Uterus (tissue), 4 donors: ENCODE measurements around the gene EPB41L1. TPM values are rescaled to one million over a fixed set of nuclear protein-coding genes. Genes with fewer than 3 reads are reported as not detected.

Experiments
- DNase-seq, 2 donors: peaks; one replicate each; pipeline ENCODE4 v3.0.0-alpha.2; 2019 to 2020
- H3K27ac ChIP-seq, 2 donors: fragments of 200-600 bp; sonication (generic); 1 replicate in 1 of 2; 2 replicates in 1 of 2; pipeline ENCODE4 v1.5.1; 2016 to 2018
- H3K27me3 ChIP-seq, 2 donors: fragments of 200-600 bp; sonication (generic); one replicate each; pipeline ENCODE4 v1.5.1; 2018 to 2019; ENCODE audit warnings: control low read depth in 1 of 2
- H3K36me3 ChIP-seq, 2 donors: fragments of 200-600 bp; sonication (generic); one replicate each; pipeline ENCODE4 v1.5.1; 2019; ENCODE audit warnings: control low read depth in 1 of 2
- H3K4me1 ChIP-seq, 2 donors: fragments of 200-600 bp; sonication (generic); one replicate each; pipeline ENCODE4 v1.5.1; 2018 to 2019; ENCODE audit warnings: control low read depth in 1 of 2
- H3K4me3 ChIP-seq, 2 donors: fragments of 200-600 bp; sonication (generic); 1 replicate in 1 of 2; 2 replicates in 1 of 2; pipeline ENCODE4 v1.5.1; 2018 to 2019; ENCODE audit warnings: mild to moderate bottlenecking in 1 of 2
- H3K9me3 ChIP-seq, 2 donors: fragments of 200-600 bp; sonication (generic); one replicate each; pipeline ENCODE4 v1.5.1; 2019; ENCODE audit warnings: control low read depth in 1 of 2
- POLR2A ChIP-seq, 2 donors: fragments of 450-650 bp; IDR thresholded peaks; one replicate each; pipeline ENCODE4 v1.6.1; 2016; ENCODE audit warnings: antibody characterized with exemption in 2 of 2, mild to moderate bottlenecking in 1 of 2, moderate library complexity in 1 of 2
- intact Hi-C: fragments of 100-400 bp; cut with DNase I; formaldehyde crosslinking; loops from one replicate; pipeline ENCODE4 v1.15.1; 2023; ENCODE audit warnings: low total_unique reads
- total RNA-seq, 4 donors: library from RNA; depleted of rRNA in 3 of 4; stranded (reverse); fragments of >200 nt in 3 of 4; gene quantifications; one replicate each; pipeline versions ENCODE4 v1.1.0 to v1.2.4, GENCODE V29; 2014 to 2023
- TF ChIP-seq, protein P1 (sequence below), 4 experiments: fragments of 200-600 bp in 2 of 4; fragments of 450-650 bp in 2 of 4; sonication (generic) in 2 of 4; IDR thresholded peaks; one replicate each; pipeline ENCODE4 v1.5.1; 2016 to 2019; ENCODE audit warnings: antibody characterized with exemption in 4 of 4, mild to moderate bottlenecking in 2 of 4, moderate library complexity in 1 of 4
- donor health status: DM: yes; HTN: yes; CAD: no.

Gene EPB41L1
- total RNA-seq, 4 donors from 2014 or later: 4.9 to 69.2 (median 33.2) TPM

DNA sequence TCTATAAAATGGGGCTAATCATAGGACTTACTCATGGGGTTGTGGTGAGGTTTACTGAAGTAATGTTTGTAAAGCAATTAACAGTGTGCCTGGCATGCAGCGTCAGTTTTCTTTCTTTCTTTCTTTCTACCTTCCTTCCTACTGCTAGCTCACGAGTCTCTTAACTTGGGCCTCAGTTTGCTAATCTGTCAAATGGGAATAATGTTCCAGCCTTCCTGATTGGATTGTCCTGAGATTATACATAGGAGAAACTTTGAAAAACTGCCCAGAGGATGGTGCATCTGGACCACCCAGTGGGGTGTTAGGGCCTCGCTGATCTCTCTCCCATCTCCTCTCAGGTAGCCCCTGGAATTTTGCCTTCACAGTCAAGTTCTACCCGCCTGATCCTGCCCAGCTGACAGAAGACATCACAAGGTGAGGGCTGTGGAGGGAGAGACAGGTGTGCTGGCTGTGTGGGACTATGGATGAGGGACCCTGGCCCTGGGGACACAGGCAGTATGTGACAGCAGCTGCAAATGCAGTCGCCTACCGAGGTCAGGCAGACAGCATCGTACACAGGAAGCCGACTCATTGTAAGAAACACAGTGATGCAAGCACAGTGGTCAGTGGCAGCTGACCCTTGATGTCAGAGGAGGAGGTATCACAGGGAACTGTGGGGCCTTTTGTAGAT, 27.5 kb downstream of the EPB41L1 start:
- no peak overlapping the region for H3K4me3 ChIP-seq
- H3K36me3 ChIP-seq: no peaks in the 10 kb centered on the region
- no peaks in the 10 kb centered on the region for H3K9me3 ChIP-seq
- H3K4me1 ChIP-seq: no peaks in the 10 kb centered on the region
- DNase-seq: no peak
- intact Hi-C loops: no loop called here
- H3K27ac ChIP-seq: no peak overlapping the region
- no peak for TF ChIP-seq POLR2A (IDR thresholded peaks at IDR 0.05)
- TF ChIP-seq, protein P1, sequence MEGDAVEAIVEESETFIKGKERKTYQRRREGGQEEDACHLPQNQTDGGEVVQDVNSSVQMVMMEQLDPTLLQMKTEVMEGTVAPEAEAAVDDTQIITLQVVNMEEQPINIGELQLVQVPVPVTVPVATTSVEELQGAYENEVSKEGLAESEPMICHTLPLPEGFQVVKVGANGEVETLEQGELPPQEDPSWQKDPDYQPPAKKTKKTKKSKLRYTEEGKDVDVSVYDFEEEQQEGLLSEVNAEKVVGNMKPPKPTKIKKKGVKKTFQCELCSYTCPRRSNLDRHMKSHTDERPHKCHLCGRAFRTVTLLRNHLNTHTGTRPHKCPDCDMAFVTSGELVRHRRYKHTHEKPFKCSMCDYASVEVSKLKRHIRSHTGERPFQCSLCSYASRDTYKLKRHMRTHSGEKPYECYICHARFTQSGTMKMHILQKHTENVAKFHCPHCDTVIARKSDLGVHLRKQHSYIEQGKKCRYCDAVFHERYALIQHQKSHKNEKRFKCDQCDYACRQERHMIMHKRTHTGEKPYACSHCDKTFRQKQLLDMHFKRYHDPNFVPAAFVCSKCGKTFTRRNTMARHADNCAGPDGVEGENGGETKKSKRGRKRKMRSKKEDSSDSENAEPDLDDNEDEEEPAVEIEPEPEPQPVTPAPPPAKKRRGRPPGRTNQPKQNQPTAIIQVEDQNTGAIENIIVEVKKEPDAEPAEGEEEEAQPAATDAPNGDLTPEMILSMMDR (IDR thresholded peaks at IDR 0.05): no peak
- no peaks in the 10 kb centered on the region for H3K27me3 ChIP-seq

DNA sequence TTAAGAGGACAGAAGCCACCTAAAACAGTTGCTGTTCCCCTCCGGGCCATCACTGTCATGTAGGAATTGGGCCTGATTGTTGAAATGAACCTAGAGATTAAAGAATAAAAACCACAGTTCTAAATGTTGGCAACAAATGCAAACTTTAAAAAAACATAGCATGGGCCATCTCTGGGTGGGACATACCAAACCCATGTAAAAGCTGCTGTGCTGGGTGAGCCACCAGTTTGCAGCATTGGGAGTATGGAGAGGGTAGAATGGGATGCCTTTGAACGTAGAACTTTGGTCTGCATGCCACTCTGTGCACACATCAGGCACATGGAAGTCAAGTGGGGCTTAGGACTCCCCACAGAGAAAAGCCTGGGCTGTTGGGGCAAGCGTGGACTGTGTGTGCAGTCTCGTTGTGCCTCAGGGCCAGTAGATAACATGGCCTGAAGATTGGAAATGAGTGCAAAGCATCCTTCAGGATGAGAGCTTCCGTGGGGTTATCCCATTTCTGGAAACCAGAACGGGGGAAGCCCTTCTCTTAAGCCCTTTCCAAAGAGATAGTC, 28.1 kb downstream of the EPB41L1 start:
- H3K36me3 ChIP-seq: no peaks in the 10 kb centered on the region
- H3K9me3 ChIP-seq: no peaks in the 10 kb centered on the region
- intact Hi-C loops: no loop called here
- no peak for DNase-seq
- H3K4me1 ChIP-seq: no peaks in the 10 kb centered on the region
- H3K27ac ChIP-seq: no peak overlapping the region
- H3K27me3 ChIP-seq: no peaks in the 10 kb centered on the region
- TF ChIP-seq, protein P1 (IDR thresholded peaks at IDR 0.05): no peak
- no peak for TF ChIP-seq POLR2A (IDR thresholded peaks at IDR 0.05)
- no peak overlapping the region for H3K4me3 ChIP-seq

DNA sequence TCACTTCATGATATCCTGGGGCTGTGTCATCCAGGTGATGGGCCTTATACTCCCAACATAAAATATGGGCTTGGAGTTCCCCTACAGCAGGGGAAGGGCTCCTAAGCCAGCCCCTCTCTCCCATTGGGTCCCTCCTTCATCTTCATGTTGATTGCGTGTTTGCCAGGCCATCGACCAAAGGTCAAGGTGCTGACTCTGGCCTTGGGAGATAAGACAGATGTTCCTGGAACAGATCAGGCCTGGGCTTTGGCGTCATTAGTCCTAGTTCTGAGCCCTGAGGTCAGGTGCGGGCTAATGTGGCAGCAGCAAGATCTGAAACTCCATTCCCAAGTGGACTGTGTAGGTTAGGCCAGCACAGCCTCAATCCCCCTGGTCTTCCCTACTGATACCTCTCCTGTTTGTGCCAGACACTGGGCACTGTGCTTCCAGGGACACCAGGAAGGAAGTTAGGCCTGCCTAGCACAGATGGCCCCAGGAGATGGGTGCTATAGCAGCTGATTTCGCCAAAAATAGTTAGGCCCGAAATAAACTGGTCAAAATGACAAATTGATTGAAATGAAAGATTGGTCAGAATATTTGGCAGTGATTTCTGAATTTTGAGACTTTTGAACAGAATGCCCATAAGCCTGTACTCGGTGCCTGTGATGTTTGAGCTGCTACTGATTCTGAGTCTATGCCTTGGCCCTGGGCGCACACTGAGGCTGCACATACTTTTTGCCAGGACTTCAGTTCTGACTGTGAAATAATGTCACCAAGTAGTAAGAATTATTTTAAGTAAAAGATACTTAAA, 28.8 kb downstream of the EPB41L1 start:
- intact Hi-C loops: no loop called here

DNA sequence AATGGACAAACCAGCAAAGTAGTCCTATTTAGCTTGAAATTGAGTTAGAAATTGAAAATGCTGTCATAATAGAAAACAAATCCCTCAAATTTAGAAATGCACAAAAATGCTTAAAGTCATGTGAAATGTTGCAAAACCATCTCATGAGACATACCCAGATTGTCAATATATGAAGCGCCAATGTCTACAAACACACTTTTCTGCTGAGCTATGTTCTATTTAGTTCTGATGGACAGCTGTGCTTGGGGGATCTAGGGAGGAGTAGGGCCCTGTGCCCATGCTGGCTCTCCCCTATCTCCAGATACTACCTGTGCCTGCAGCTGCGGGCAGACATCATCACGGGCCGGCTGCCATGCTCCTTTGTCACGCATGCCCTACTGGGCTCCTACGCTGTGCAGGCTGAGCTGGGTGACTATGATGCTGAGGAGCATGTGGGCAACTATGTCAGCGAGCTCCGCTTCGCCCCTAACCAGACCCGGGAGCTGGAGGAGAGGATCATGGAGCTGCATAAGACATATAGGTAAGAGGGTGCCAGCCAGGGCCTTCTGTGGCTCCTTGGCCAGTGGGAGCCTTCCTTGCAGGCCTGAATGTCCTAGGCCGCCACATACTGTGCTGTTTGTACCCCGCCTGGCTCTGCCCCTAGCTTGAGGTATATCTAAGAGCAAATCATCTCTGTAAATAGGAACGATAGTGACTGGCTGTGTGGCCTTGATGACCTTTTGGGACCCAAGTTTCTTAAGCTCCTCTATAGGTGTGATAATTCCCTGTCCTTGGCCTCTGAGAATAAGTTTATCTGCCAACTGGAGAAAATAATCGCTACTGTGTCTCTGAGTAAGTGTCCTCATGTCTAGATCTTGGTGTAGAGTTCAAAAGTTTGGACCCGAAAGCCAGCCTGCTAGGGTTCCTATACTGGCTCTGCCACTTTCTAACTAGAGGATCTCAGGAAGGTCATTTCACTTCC, 30.6 kb downstream of the EPB41L1 start:
- DNase-seq: no peak
- H3K27me3 ChIP-seq: no peaks in the 10 kb centered on the region
- no peak overlapping the region for H3K4me3 ChIP-seq
- H3K36me3 ChIP-seq: no peaks in the 10 kb centered on the region
- intact Hi-C loops: no loop called here
- H3K4me1 ChIP-seq: no peaks in the 10 kb centered on the region
- no peak for TF ChIP-seq POLR2A (IDR thresholded peaks at IDR 0.05)
- TF ChIP-seq, protein P1 (IDR thresholded peaks at IDR 0.05): no peak
- H3K9me3 ChIP-seq: no peaks in the 10 kb centered on the region
- no peak overlapping the region for H3K27ac ChIP-seq

More for the DNA sequence above, 28.8 kb downstream of the EPB41L1 start:
- Histone ChIP-seq H3K4me1 (no peaks in the 10 kb centered on the region), H3K4me3 (no peak overlapping the region), H3K9me3 (no peaks in the 10 kb centered on the region), H3K27ac (no peak overlapping the region), H3K36me3 (no peaks in the 10 kb centered on the region), H3K27me3 (no peaks in the 10 kb centered on the region)
- TF ChIP-seq, protein P1 (IDR thresholded peaks at IDR 0.05): no peak
- TF ChIP-seq POLR2A (IDR thresholded peaks at IDR 0.05): no peak
- no peak for DNase-seq
